Fibroblast of mammary gland (primary cell): ENCODE measurements around the gene NME3.

Experiments
- DNase-seq: peaks from one replicate; pipeline ENCODE4 v3.0.0-alpha.2; 2010; ENCODE audit warnings: low read depth
- H3K4me3 ChIP-seq: 2 replicates; pipeline ENCODE4 v1.5.1; 2011; ENCODE audit warnings: low read depth, mild to moderate bottlenecking, low read length, moderate library complexity; ENCODE audit not compliant: control insufficient read depth
- CTCF ChIP-seq: conservative IDR thresholded peaks from 2 replicates; pipeline ENCODE4 v1.5.1; 2011; ENCODE audit warnings: low read depth, low read length, inconsistent platforms; ENCODE audit not compliant: control insufficient read depth, insufficient read depth

Gene NME3

GRCh38 chr16:1793578-1794220 is 22.4 kb upstream of the NME3 start, which contains the start of gene IGFALS:
Gene IGFALS, minus strand, starts transcription at chr16:1793705. Its CDS starts 53 bp downstream, at chr16:1793652.
- DNase-seq, result no peak
- no peak for TF ChIP-seq CTCF
- no peak within 1 kb of the TSS for H3K4me3 ChIP-seq

DNA sequence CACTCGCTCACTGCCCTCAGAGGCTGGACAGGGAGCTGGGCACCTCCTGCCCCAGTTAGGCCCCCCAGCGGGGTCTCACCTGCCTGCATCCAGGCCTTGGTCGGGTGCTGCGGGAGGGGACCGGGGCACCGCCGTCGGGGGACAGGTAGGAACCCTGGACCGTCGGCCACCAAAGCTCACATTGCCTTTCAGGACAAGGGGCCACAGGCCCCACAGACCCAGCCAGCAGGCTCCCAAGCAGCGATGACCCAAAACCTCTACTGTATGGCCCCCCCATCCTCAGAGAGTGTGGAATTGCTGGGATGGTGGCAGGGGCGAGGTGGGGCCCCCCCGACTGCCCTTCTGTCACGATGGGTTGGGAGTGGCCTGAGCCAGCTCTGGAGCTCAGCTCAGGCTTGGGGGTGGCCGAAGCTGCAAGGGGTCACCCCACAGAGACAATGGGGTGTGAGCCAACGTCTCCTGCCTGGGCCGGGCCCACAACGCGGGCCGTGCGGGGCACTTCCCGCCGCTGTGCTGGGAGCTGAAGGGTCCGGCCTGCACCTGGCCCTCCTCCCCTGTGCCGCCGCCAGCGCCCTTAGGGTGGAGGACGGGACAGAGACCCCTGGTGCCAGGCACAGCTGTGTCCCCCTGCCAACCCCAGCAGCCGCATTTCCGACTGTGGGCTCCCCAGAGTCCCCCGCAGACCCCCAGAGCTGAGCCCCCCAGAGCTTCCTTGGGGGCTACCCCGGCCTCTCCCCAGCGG is 21.7 kb upstream of the NME3 start:
- DNase-seq, result no peak
- no peak overlapping the region for H3K4me3 ChIP-seq
- no peak for TF ChIP-seq CTCF

GRCh38 chr16:1791943-1792812 is 20.8 kb upstream of the NME3 start:
- TF ChIP-seq CTCF, result no peak
- DNase-seq, result no peak
- H3K4me3 ChIP-seq, result no peak overlapping the region

DNA sequence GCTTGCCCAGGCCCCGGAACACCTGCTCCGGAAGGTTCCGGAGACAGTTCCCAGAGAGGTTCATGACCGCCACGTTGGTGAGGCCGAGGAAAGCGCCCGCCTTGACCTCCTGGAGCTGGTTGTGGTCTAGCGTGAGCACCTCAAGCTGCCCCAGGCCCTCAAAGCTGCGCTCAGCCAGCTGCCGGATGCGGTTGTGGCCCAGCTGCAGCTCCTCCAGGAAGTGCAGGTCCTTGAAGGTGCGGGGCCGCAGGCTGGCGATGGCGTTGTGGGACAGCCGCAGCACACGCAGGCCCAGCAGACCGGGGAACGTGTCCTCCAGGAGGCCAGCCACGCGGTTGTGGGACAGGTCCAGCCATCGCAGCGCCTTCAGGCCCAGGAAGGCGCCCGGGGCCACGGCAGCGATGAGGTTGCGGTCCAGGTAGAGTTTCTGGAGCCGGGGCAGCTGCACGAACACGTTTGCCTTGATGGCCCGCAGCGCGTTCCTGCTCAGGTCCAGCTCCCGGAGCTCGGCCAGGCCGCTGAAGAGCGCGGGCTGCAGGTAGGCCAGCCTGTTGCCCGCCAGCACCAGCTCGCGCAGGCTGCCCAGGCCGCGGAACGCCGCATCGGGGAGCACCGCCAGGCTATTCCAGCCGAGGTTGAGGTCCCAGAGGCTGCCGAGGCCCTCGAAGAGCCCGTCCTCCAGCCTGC is 20.1 kb upstream of the NME3 start:
- DNase-seq, result no peak
- TF ChIP-seq CTCF, result no peak
- H3K4me3 ChIP-seq, result no peak overlapping the region

- DNase-seq, result no peak
- no peak overlapping the region for H3K4me3 ChIP-seq
- no peak for TF ChIP-seq CTCF
Measured at GRCh38 chr16:1790611-1791255, 19.4 kb upstream of the NME3 start.

DNA sequence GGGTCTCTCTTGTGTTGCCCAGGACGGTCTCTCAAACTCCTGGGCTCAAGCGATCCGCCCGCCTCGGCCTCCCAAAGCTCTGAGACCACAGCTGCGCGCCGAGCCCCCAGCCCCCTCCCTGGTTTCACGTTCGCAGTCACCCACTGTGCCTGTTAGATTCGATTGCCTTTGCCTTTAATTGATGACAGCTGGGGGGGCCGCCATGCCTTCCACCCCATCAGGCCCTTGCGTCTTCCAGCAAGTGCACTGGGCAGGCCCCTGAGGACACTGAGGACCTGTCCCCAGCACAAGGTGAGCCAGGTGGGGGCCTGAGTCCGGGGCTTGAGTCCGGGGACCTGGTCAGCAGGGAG is 18.9 kb upstream of the NME3 start:
- DNase-seq, result no peak
- TF ChIP-seq CTCF, result no peak
- no peak overlapping the region for H3K4me3 ChIP-seq
